Vagina (tissue), 2 donors: ENCODE data around the gene FAM131C. TPM values are rescaled to one million over a fixed set of nuclear protein-coding genes. Genes with fewer than 3 reads are reported as not detected.
"Not testable (repeated sequence)": the region's sequence is repeated elsewhere in the genome, so short reads cannot be mapped to it uniquely, and the experiment has no call there.

Experiments
- DNase-seq, 2 donors: peaks; one replicate each; pipeline ENCODE4 v3.0.0-alpha.2; 2017; ENCODE audit errors: extremely low spot score in 2 of 2
- H3K27ac ChIP-seq: fragments of 200-600 bp; sonication (generic); one replicate; pipeline ENCODE4 v1.5.1; 2019
- H3K27me3 ChIP-seq: fragments of 200-600 bp; sonication (generic); one replicate; pipeline ENCODE4 v1.5.1; 2019
- H3K36me3 ChIP-seq, 2 donors: fragments of 200-600 bp; sonication (generic); one replicate each; pipeline ENCODE4 v1.5.1; 2017 to 2019
- H3K4me1 ChIP-seq: fragments of 200-600 bp; sonication (generic); one replicate; pipeline ENCODE4 v1.5.1; 2019
- H3K4me3 ChIP-seq, 2 donors: fragments of 200-600 bp; sonication (generic); 1 replicate in 1 of 2; 2 replicates in 1 of 2; pipeline ENCODE4 v1.5.1; 2016 to 2019
- H3K9me3 ChIP-seq: fragments of 200-600 bp; sonication (generic); one replicate; pipeline ENCODE4 v1.5.1; 2019
- CTCF ChIP-seq, 3 experiments: fragments of 450-650 bp in 2 of 3; fragments of 200-600 bp in 1 of 3; sonication (generic) in 1 of 3; IDR thresholded peaks; one replicate each; pipeline ENCODE4 v1.5.1; 2017 to 2019; ENCODE audit warnings: antibody characterized with exemption in 3 of 3, mild to moderate bottlenecking in 2 of 3, moderate library complexity in 2 of 3
- POLR2A ChIP-seq, 2 donors: fragments of 450-650 bp; IDR thresholded peaks; one replicate each; pipeline ENCODE4 v1.6.1; 2017; ENCODE audit warnings: antibody characterized with exemption in 2 of 2, mild to moderate bottlenecking in 2 of 2, moderate library complexity in 2 of 2
- POLR2AphosphoS5 ChIP-seq, 2 donors: sonication (generic); formaldehyde crosslinking; IDR thresholded peaks; one replicate each; pipeline ENCODE4 v1.9.0; 2017; ENCODE audit warnings: antibody characterized with exemption in 2 of 2, mild to moderate bottlenecking in 2 of 2, low read depth in 1 of 2; ENCODE audit not compliant: insufficient read depth in 1 of 2
- intact Hi-C: fragments of 100-400 bp; cut with DNase I; formaldehyde crosslinking; loops from one replicate; pipeline ENCODE4 v1.15.1; 2023
- total RNA-seq: library from RNA; depleted of rRNA; stranded (reverse); fragments of >200 nt; gene quantifications from one replicate; pipeline ENCODE4 v1.2.3, GENCODE V29; 2016

Gene FAM131C
- total RNA-seq, 1 donor from 2014 or later = 0.98 TPM

DNA sequence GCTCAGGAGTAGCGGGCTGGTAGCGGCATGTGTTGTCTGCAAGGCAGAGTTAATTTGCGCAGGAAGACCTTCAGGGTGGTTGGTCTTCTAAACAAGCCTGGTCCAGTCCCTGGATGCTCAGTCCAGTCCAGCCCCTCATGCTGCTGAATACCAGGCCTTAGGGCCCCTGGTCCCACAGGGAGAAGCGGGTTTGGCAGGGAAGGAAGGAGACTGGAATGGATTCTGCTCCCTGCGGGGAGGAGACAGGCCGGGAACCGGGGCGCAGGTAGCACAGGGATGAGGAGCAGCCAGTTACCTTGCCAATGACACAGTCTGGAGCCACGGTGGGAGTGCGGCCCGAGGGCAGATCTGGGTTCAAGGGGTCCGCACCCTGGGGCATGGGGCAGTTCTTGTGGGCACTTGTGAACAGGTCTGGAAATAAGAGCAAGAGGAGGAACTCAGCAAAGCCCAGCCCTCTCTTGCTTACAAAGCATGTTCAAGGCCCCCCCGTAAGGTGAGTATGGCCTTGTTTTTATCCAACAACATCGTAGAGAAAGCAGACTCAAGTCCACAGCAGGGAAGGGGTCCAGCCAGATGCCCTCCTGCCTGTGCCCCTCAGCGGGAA, 10.1 kb downstream of the FAM131C start:
- DNase-seq = no peak
- TF ChIP-seq POLR2A (IDR thresholded peaks at IDR 0.05) (no peak), CTCF (IDR thresholded peaks at IDR 0.05) (no peak), POLR2AphosphoS5 (IDR thresholded peaks at IDR 0.05; ENCODE audit: insufficient read depth in 1 of 2, low read depth in 1 of 2) (no peak)
- intact Hi-C loops = no loop called here
- no peaks in the 10 kb centered on the region for H3K27me3 ChIP-seq
- H3K9me3 ChIP-seq = no peaks in the 10 kb centered on the region
- H3K4me1 ChIP-seq = peaks cover 17% of the 10 kb centered on the region
- H3K36me3 ChIP-seq = no peaks in the 10 kb centered on the region
- no peak overlapping the region for H3K4me3 ChIP-seq
- H3K27ac ChIP-seq = peak overlapping the region; percentile 63

DNA sequence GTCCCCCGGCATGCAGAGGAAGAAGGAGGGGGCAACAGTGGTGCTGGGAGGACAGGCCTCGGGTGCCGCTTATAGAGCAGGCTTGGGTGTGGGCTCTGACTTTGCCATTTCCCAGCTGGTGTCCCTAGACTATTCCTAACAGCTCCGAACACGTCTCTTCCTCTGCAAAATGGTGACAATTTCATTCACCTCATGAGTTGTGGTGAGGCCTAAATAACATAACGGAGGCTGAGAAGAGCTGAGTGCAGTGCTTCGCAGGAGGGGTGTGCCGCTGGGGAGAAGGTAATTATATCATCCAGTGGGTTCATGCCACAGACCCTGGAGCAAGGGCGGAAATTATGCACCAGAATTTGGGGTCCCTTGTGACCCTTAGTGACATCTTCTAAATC, 10.8 kb downstream of the FAM131C start:
- intact Hi-C loops, H3K27me3 ChIP-seq, DNase-seq, H3K27ac ChIP-seq, H3K4me3 ChIP-seq, H3K9me3 ChIP-seq, H3K36me3 ChIP-seq: not testable (repeated sequence)
- peaks cover 17% of the 10 kb centered on the region for H3K4me1 ChIP-seq

- H3K4me3 ChIP-seq, H3K9me3 ChIP-seq, intact Hi-C loops: not testable (repeated sequence)
Observed at GRCh38 chr1:16061989-16062686, 11.3 kb downstream of the FAM131C start.

GRCh38 chr1:16061266-16061665, 12.2 kb downstream of the FAM131C start:
- TF ChIP-seq CTCF (IDR thresholded peaks at IDR 0.05) = no peak
- TF ChIP-seq POLR2A (IDR thresholded peaks at IDR 0.05) = no peak
- TF ChIP-seq POLR2AphosphoS5 (IDR thresholded peaks at IDR 0.05; ENCODE audit: insufficient read depth in 1 of 2, low read depth in 1 of 2) = no peak
- Histone ChIP-seq H3K27ac (no peak overlapping the region), H3K36me3 (no peaks in the 10 kb centered on the region), H3K27me3 (no peaks in the 10 kb centered on the region), H3K4me1 (peaks cover 17% of the 10 kb centered on the region), H3K9me3 (no peaks in the 10 kb centered on the region), H3K4me3 (no peak overlapping the region)
- intact Hi-C loops = no loop called here
- no peak for DNase-seq

More at GRCh38 chr1:16061989-16062686, 11.3 kb downstream of the FAM131C start:
- H3K4me1 ChIP-seq = peaks cover 17% of the 10 kb centered on the region
- not testable (repeated sequence) for H3K27me3 ChIP-seq, H3K36me3 ChIP-seq, H3K27ac ChIP-seq, DNase-seq

DNA sequence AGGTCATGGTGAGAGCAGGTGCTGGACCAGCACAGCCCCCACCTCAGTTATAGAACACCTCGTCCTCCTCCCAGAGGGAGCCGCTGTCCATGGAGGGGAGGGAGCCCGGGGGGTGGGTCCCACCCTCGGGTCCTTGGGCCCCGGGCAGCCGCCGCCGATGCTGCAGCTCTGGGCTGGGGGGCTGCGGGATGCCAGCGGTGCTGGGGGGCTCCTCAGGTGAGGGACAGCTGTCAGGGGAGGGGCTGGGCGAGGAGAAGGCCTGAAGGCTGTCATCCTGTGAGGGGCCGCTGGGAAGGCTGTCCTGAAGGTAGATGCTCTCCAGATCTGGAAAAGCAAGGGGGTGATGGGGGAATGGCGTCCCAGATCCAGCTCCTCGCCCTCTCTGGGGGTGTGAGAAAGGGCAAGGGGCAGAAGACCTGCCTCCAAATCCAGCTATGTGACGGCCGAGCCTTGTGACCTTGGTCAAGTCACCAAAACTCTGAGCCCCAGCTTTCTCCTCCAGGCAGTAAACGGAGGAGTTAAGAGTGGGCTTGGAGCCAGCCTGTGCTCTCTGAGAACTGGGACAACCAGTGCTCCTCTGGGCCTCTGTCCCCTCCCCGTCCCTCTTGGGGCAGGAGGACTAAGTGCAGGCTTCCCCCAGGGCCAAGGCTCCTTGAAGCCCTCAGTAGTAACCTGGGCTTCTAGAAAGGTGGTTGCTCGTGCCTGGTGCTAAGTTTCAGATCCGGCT, 14.9 kb downstream of the FAM131C start:
- H3K4me1 ChIP-seq, DNase-seq: not testable (repeated sequence)
- intact Hi-C loops = loop anchor here (10.0 kb wide), 1 partner anchor 54 kb away; the partner anchor contains the start of gene SRARP

GRCh38 chr1:16057314-16057915, 16.0 kb downstream of the FAM131C start:
- intact Hi-C loops = loop anchor here (2.0 to 10.0 kb wide), 2 partner anchors 25 to 53 kb away; partner anchors contain the start of gene SRARP
- not testable (repeated sequence) for H3K36me3 ChIP-seq, H3K27me3 ChIP-seq, H3K9me3 ChIP-seq, DNase-seq, H3K4me1 ChIP-seq, H3K4me3 ChIP-seq, H3K27ac ChIP-seq

More for the DNA sequence above, 14.9 kb downstream of the FAM131C start:
- not testable (repeated sequence) for H3K9me3 ChIP-seq, H3K4me3 ChIP-seq, H3K27me3 ChIP-seq, H3K36me3 ChIP-seq, H3K27ac ChIP-seq

- DNase-seq, H3K36me3 ChIP-seq, H3K4me3 ChIP-seq, H3K27ac ChIP-seq, H3K4me1 ChIP-seq, H3K27me3 ChIP-seq, H3K9me3 ChIP-seq: not testable (repeated sequence)
- intact Hi-C loops = loop anchor here (2.0 to 10.0 kb wide), 2 partner anchors 24 to 52 kb away; partner anchors contain the start of gene SRARP
Observed at GRCh38 chr1:16056521-16056912, 16.9 kb downstream of the FAM131C start.
